ENCODE data around the gene NEAT1. TPM values are rescaled to one million over a fixed set of nuclear protein-coding genes. Genes with fewer than 3 reads are reported as not detected.

Gene NEAT1
- total and polyA plus RNA-seq, 2 of the 8 experiments (the other 6 are each of a cell fraction or from before 2014, with no cell fraction given) = 2.4 to 10.7 TPM

DNA sequence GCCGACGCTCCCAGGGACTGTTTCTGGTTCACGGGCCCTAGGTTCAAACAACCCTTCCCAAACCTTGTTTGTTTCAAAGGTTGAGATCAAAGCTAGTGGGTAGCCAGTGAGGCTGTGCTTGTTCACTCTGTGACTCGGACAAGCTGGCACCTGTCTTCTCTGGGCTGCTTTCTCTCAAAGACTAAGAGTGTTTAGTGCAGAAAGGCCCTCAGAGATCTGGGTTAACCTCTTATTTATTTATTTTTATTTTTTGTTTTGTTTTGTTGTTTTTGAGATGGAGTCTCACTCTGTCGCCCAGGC, 63.3 kb downstream of the NEAT1 start (continued):
- TF ChIP-seq, protein P1, sequence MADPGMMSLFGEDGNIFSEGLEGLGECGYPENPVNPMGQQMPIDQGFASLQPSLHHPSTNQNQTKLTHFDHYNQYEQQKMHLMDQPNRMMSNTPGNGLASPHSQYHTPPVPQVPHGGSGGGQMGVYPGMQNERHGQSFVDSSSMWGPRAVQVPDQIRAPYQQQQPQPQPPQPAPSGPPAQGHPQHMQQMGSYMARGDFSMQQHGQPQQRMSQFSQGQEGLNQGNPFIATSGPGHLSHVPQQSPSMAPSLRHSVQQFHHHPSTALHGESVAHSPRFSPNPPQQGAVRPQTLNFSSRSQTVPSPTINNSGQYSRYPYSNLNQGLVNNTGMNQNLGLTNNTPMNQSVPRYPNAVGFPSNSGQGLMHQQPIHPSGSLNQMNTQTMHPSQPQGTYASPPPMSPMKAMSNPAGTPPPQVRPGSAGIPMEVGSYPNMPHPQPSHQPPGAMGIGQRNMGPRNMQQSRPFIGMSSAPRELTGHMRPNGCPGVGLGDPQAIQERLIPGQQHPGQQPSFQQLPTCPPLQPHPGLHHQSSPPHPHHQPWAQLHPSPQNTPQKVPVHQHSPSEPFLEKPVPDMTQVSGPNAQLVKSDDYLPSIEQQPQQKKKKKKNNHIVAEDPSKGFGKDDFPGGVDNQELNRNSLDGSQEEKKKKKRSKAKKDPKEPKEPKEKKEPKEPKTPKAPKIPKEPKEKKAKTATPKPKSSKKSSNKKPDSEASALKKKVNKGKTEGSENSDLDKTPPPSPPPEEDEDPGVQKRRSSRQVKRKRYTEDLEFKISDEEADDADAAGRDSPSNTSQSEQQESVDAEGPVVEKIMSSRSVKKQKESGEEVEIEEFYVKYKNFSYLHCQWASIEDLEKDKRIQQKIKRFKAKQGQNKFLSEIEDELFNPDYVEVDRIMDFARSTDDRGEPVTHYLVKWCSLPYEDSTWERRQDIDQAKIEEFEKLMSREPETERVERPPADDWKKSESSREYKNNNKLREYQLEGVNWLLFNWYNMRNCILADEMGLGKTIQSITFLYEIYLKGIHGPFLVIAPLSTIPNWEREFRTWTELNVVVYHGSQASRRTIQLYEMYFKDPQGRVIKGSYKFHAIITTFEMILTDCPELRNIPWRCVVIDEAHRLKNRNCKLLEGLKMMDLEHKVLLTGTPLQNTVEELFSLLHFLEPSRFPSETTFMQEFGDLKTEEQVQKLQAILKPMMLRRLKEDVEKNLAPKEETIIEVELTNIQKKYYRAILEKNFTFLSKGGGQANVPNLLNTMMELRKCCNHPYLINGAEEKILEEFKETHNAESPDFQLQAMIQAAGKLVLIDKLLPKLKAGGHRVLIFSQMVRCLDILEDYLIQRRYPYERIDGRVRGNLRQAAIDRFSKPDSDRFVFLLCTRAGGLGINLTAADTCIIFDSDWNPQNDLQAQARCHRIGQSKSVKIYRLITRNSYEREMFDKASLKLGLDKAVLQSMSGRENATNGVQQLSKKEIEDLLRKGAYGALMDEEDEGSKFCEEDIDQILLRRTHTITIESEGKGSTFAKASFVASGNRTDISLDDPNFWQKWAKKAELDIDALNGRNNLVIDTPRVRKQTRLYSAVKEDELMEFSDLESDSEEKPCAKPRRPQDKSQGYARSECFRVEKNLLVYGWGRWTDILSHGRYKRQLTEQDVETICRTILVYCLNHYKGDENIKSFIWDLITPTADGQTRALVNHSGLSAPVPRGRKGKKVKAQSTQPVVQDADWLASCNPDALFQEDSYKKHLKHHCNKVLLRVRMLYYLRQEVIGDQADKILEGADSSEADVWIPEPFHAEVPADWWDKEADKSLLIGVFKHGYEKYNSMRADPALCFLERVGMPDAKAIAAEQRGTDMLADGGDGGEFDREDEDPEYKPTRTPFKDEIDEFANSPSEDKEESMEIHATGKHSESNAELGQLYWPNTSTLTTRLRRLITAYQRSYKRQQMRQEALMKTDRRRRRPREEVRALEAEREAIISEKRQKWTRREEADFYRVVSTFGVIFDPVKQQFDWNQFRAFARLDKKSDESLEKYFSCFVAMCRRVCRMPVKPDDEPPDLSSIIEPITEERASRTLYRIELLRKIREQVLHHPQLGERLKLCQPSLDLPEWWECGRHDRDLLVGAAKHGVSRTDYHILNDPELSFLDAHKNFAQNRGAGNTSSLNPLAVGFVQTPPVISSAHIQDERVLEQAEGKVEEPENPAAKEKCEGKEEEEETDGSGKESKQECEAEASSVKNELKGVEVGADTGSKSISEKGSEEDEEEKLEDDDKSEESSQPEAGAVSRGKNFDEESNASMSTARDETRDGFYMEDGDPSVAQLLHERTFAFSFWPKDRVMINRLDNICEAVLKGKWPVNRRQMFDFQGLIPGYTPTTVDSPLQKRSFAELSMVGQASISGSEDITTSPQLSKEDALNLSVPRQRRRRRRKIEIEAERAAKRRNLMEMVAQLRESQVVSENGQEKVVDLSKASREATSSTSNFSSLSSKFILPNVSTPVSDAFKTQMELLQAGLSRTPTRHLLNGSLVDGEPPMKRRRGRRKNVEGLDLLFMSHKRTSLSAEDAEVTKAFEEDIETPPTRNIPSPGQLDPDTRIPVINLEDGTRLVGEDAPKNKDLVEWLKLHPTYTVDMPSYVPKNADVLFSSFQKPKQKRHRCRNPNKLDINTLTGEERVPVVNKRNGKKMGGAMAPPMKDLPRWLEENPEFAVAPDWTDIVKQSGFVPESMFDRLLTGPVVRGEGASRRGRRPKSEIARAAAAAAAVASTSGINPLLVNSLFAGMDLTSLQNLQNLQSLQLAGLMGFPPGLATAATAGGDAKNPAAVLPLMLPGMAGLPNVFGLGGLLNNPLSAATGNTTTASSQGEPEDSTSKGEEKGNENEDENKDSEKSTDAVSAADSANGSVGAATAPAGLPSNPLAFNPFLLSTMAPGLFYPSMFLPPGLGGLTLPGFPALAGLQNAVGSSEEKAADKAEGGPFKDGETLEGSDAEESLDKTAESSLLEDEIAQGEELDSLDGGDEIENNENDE (IDR thresholded peaks at IDR 0.05; ENCODE audit: insufficient replicate concordance, low read length) = no peak
- no peak for TF ChIP-seq NANOG (IDR thresholded peaks at IDR 0.05; ENCODE audit: insufficient read depth, low read depth, low read length, poor library complexity, severe bottlenecking)
- TF ChIP-seq MAFK (IDR thresholded peaks at IDR 0.05; ENCODE audit: low read depth, low read length) = no peak
- TF ChIP-seq CTBP2 (IDR thresholded peaks at IDR 0.05; ENCODE audit: borderline replicate concordance, insufficient read depth, insufficient read length, low read length) = no peak
- no peak for TF ChIP-seq SP4 (IDR thresholded peaks at IDR 0.05; ENCODE audit: low read length)
- TF ChIP-seq CBX8 (IDR thresholded peaks at IDR 0.05; ENCODE audit: borderline replicate concordance, low read depth, low read length) = no peak
- no peak for TF ChIP-seq CHD1 (IDR thresholded peaks at IDR 0.05; ENCODE audit: low read depth, low read length)
- TF ChIP-seq KDM1A (IDR thresholded peaks at IDR 0.05; ENCODE audit: borderline replicate concordance, low read length) = no peak
- TF ChIP-seq JUN (IDR thresholded peaks at IDR 0.05; ENCODE audit: low read depth, low read length) = no peak

Data from H1 (cell line).